Loucy (cell line): ENCODE measurements around the gene MLLT10.

Source experiments
- H2AFZ ChIP-seq: fragments of 200-600 bp; sonication (generic); 2 replicates; pipeline ENCODE4 v1.6.0; 2016; ENCODE audit warnings: antibody characterized with exemption, mild to moderate bottlenecking, low read length, moderate library complexity
- H3F3A ChIP-seq: fragments of 200-600 bp; 2 replicates; pipeline ENCODE4 v1.6.0; 2016; ENCODE audit warnings: antibody characterized with exemption, low read depth, mild to moderate bottlenecking
- H3K27me3 ChIP-seq: fragments of 200-600 bp; sonication (generic); 2 replicates; pipeline ENCODE4 v1.6.1; 2014; ENCODE audit warnings: low read length, mild to moderate bottlenecking; ENCODE audit not compliant: insufficient read depth, poor library complexity, severe bottlenecking
- H3K36me3 ChIP-seq: fragments of 200-600 bp; sonication (generic); 2 replicates; pipeline ENCODE4 v1.6.1; 2016; ENCODE audit warnings: low read length; ENCODE audit not compliant: insufficient read depth
- H3K4me1 ChIP-seq: fragments of 200-600 bp; sonication (generic); 2 replicates; pipeline ENCODE4 v1.5.1; 2014; ENCODE audit warnings: low read length, mild to moderate bottlenecking; ENCODE audit not compliant: insufficient read depth, poor library complexity, severe bottlenecking
- H3K4me2 ChIP-seq: fragments of 200-600 bp; sonication (generic); 2 replicates; pipeline ENCODE4 v1.6.0; 2014; ENCODE audit warnings: antibody characterized with exemption, low read length, low read depth, mild to moderate bottlenecking; ENCODE audit not compliant: poor library complexity, severe bottlenecking
- H3K4me3 ChIP-seq: fragments of 200-600 bp; sonication (generic); 2 replicates; pipeline ENCODE4 v1.5.1; 2014; ENCODE audit warnings: low read length, mild to moderate bottlenecking, mixed read lengths; ENCODE audit not compliant: poor library complexity, severe bottlenecking
- H3K79me2 ChIP-seq: fragments of 200-600 bp; sonication (generic); 2 replicates; pipeline ENCODE4 v1.6.1; 2014; ENCODE audit warnings: low read length; ENCODE audit not compliant: insufficient read depth
- H3K9ac ChIP-seq: fragments of 200-600 bp; sonication (generic); 2 replicates; pipeline ENCODE4 v1.6.0; 2014; ENCODE audit warnings: mild to moderate bottlenecking, low read depth, low read length, moderate library complexity; ENCODE audit not compliant: poor library complexity, severe bottlenecking
- H3K9me2 ChIP-seq: fragments of 200-600 bp; sonication (generic); replicated peaks from 2 replicates; pipeline ENCODE4 v1.6.1; 2016; ENCODE audit warnings: low read depth, low read length, mixed read lengths
- H3K9me3 ChIP-seq: fragments of 200-600 bp; sonication (generic); 2 replicates; pipeline ENCODE4 v1.6.1; 2014; ENCODE audit warnings: mild to moderate bottlenecking, antibody characterized with exemption, low read length, low read depth; ENCODE audit not compliant: insufficient read depth
- H4K20me1 ChIP-seq: fragments of 200-600 bp; sonication (generic); 2 replicates; pipeline ENCODE4 v1.6.0; 2014; ENCODE audit warnings: antibody characterized with exemption, low read length, mild to moderate bottlenecking; ENCODE audit not compliant: insufficient read depth, poor library complexity, severe bottlenecking
- CTCF ChIP-seq: fragments of 200-600 bp; sonication (generic); conservative IDR thresholded peaks from 2 replicates; pipeline ENCODE4 v1.5.1; 2014; ENCODE audit warnings: mild to moderate bottlenecking, antibody characterized with exemption, low read length
- EZH2phosphoT487 ChIP-seq: fragments of 200-600 bp; IDR thresholded peaks from 2 replicates; pipeline ENCODE4 v1.6.1; 2018; ENCODE audit warnings: antibody characterized with exemption, mild to moderate bottlenecking, moderate library complexity, borderline replicate concordance

MLLT10 gene

GRCh38 chr10:21501731-21502347 is 32.2 kb upstream of the MLLT10 start:
- Histone ChIP-seq H3K4me1 (peaks cover 8% of the 10 kb centered on the region), H3K4me2 (no peak overlapping the region), H3K4me3 (no peak overlapping the region), H3F3A (no peaks in the 10 kb centered on the region), H3K9ac (no peak overlapping the region), H3K27me3 (no peaks in the 10 kb centered on the region), H4K20me1 (no peaks in the 10 kb centered on the region), H3K9me2 (no peaks in the 10 kb centered on the region), H2AFZ (no peak overlapping the region), H3K79me2 (no peaks in the 10 kb centered on the region), H3K36me3 (no peaks in the 10 kb centered on the region), H3K9me3 (no peaks in the 10 kb centered on the region)
- TF ChIP-seq CTCF, result no peak
- TF ChIP-seq EZH2phosphoT487, result no peak

- no peaks in the 10 kb centered on the region for H3K27me3 ChIP-seq
- H4K20me1 ChIP-seq, result no peaks in the 10 kb centered on the region
- no peak overlapping the region for H3K4me3 ChIP-seq
- TF ChIP-seq CTCF, result no peak
- TF ChIP-seq EZH2phosphoT487, result no peak
- H3K9me2 ChIP-seq, result no peaks in the 10 kb centered on the region
- no peak overlapping the region for H3K9ac ChIP-seq
- no peak overlapping the region for H3K4me2 ChIP-seq
- H3F3A ChIP-seq, result no peaks in the 10 kb centered on the region
- peaks cover 8% of the 10 kb centered on the region for H3K4me1 ChIP-seq
- no peak overlapping the region for H2AFZ ChIP-seq
- H3K9me3 ChIP-seq, result no peaks in the 10 kb centered on the region
- H3K79me2 ChIP-seq, result no peaks in the 10 kb centered on the region
- no peaks in the 10 kb centered on the region for H3K36me3 ChIP-seq
Observed at GRCh38 chr10:21502348-21502740, 31.7 kb upstream of the MLLT10 start.

GRCh38 chr10:21503542-21503941 is 30.5 kb upstream of the MLLT10 start:
- Histone ChIP-seq H3K4me1 (peaks cover 8% of the 10 kb centered on the region), H3K9me3 (no peaks in the 10 kb centered on the region), H3K4me2 (no peak overlapping the region), H3K36me3 (no peaks in the 10 kb centered on the region), H3K9ac (no peak overlapping the region), H2AFZ (no peak overlapping the region), H4K20me1 (no peaks in the 10 kb centered on the region), H3K9me2 (no peaks in the 10 kb centered on the region), H3K79me2 (no peaks in the 10 kb centered on the region), H3F3A (no peaks in the 10 kb centered on the region), H3K4me3 (no peak overlapping the region), H3K27me3 (no peaks in the 10 kb centered on the region)
- TF ChIP-seq EZH2phosphoT487, result no peak
- no peak for TF ChIP-seq CTCF
